Lung (tissue), 12 donors: ENCODE data around the gene PPAT. TPM values are rescaled to one million over a fixed set of nuclear protein-coding genes. Genes with fewer than 3 reads are reported as not detected.

ENCODE experiments used
- ATAC-seq: fragments of 200-7000 bp; cut with Tn5 transposase; one replicate; pipeline ENCODE4 v1.9.1; 2020; ENCODE audit warnings: moderate number of reproducible peaks; ENCODE audit not compliant: insufficient read depth, low FRiP score
- DNase-seq, 3 donors: peaks; one replicate each; pipeline ENCODE4 v3.0.0-alpha.2; 2013 to 2017
- H3K27ac ChIP-seq, 2 donors: one replicate each; pipeline ENCODE4 v1.5.1; 2013; ENCODE audit warnings: mild to moderate bottlenecking in 2 of 2, moderate library complexity in 2 of 2, control low read depth in 1 of 2, inconsistent platforms in 1 of 2, low read depth in 1 of 2, low read length in 1 of 2
- H3K27me3 ChIP-seq, 3 donors: one replicate each; pipeline ENCODE4 v1.5.1; 2013; ENCODE audit warnings: low read length in 2 of 3; ENCODE audit not compliant: control insufficient read depth in 3 of 3, insufficient read depth in 3 of 3
- H3K36me3 ChIP-seq, 4 donors: one replicate each; pipeline ENCODE4 v1.5.1; 2013; ENCODE audit warnings: low read length in 4 of 4, mild to moderate bottlenecking in 1 of 4, moderate library complexity in 1 of 4; ENCODE audit not compliant: control insufficient read depth in 4 of 4, insufficient read depth in 4 of 4
- H3K4me1 ChIP-seq, 5 donors: one replicate each; pipeline ENCODE4 v1.5.1; 2013; ENCODE audit warnings: low read length in 5 of 5, mild to moderate bottlenecking in 2 of 5, moderate library complexity in 1 of 5; ENCODE audit not compliant: control insufficient read depth in 5 of 5, insufficient read depth in 5 of 5
- H3K4me3 ChIP-seq: one replicate; pipeline ENCODE4 v1.5.1; 2013; ENCODE audit warnings: mild to moderate bottlenecking, control low read depth, moderate library complexity
- H3K9ac ChIP-seq, 2 donors: one replicate each; pipeline ENCODE4 v1.5.1; 2013; ENCODE audit warnings: low read length in 2 of 2, control low read depth in 1 of 2; ENCODE audit not compliant: insufficient read depth in 1 of 2
- H3K9me3 ChIP-seq, 4 donors: one replicate each; pipeline ENCODE4 v1.5.1; 2013; ENCODE audit warnings: low read length in 3 of 4, mild to moderate bottlenecking in 1 of 4, moderate library complexity in 1 of 4; ENCODE audit not compliant: control insufficient read depth in 4 of 4, insufficient read depth in 3 of 4
- CTCF ChIP-seq: IDR thresholded peaks from 2 replicates; pipeline ENCODE4 v1.5.1; 2012; ENCODE audit warnings: mild to moderate bottlenecking; ENCODE audit errors: control extremely low read depth, extremely low read depth
- WGBS, 2 donors: extraction: QIAGEN DNeasy Blood & Tissue Kit; methylation state at CpG; one replicate each; pipeline ENCODE4 v1.1.7; 2013; 5-methylcytosine and 5-hydroxymethylcytosine counted together
- polyA plus RNA-seq, 2 donors: library from polyadenylated mRNA; stranded (reverse); fragments of 200-250 nt; gene quantifications; one replicate each; pipeline ENCODE4 v1.2.1, GENCODE V29; 2013
- total RNA-seq, 2 donors: library from RNA; depleted of rRNA in 1 of 2; stranded (reverse); fragments of >200 nt in 1 of 2; gene quantifications; one replicate each; pipeline ENCODE4 v1.2.1, GENCODE V29; 2014 to 2021
- donor health status: control.
- donor health status: control.
- donor health status: Bipolar disorder and iron deficiency.
- donor health status: healthy.
- donor health status: DM: yes; HTN: yes; CAD: no.

The PPAT gene
- total and polyA plus RNA-seq, 4 donors = 2.0 to 10.7 (median 6.0) TPM

GRCh38 chr4:56416349-56416748 is 19.1 kb downstream of the PPAT start:
- Histone ChIP-seq H3K4me1 (peaks cover 0 to 3% (median 0%) of the 10 kb centered on the region in 5 donors), H3K27ac (no peak overlapping the region), H3K4me3 (no peak overlapping the region), H3K36me3 (peaks cover 0 to 2% (median 0%) of the 10 kb centered on the region in 4 donors), H3K9ac (no peak overlapping the region), H3K9me3 (no peaks in the 10 kb centered on the region), H3K27me3 (no peaks in the 10 kb centered on the region)
- DNase-seq = no peak
- ATAC-seq = no peak
- WGBS, 2 donors = 60 to 69% methylated on average over 3 of the region's 3 CpGs
- TF ChIP-seq CTCF = no peak

GRCh38 chr4:56414135-56414670 is 21.2 kb downstream of the PPAT start:
- H3K9ac ChIP-seq = peak overlapping the region in 1 of 2 donors; percentile 11
- H3K9me3 ChIP-seq = no peaks in the 10 kb centered on the region
- no peaks in the 10 kb centered on the region for H3K27me3 ChIP-seq
- no peak overlapping the region for H3K27ac ChIP-seq
- peaks cover 0 to 21% (median 3%) of the 10 kb centered on the region in 5 donors for H3K4me1 ChIP-seq
- H3K4me3 ChIP-seq = no peak overlapping the region
- ATAC-seq (no peak), DNase-seq (peak in 2 of 3 donors; percentile 14 to 27)
- peaks cover 0 to 2% (median 0%) of the 10 kb centered on the region in 4 donors for H3K36me3 ChIP-seq
- no peak for TF ChIP-seq CTCF
- 83 to 92% methylated on average over 4 of the region's 4 CpGs for WGBS, 2 donors

- peaks cover 0 to 7% (median 2%) of the 10 kb centered on the region in 4 donors for H3K36me3 ChIP-seq
- ATAC-seq = peak; percentile 75
- H3K27ac ChIP-seq = no peak overlapping the region
- H3K4me3 ChIP-seq = no peak overlapping the region
- no peaks in the 10 kb centered on the region for H3K27me3 ChIP-seq
- H3K9ac ChIP-seq = peak overlapping the region in 1 of 2 donors; percentile 84
- peaks cover 0 to 27% (median 3%) of the 10 kb centered on the region in 5 donors for H3K4me1 ChIP-seq
- peak; percentile 88 to 99 (median 99) for DNase-seq
- WGBS, 2 donors = 37 to 49% methylated on average over 4 of the region's 4 CpGs
- H3K9me3 ChIP-seq = no peaks in the 10 kb centered on the region
- no peak for TF ChIP-seq CTCF
These were observed 25.0 kb downstream of the PPAT start for GRCh38 chr4:56410247-56411062.
